Middle frontal gyrus (tissue), 1 donor: ENCODE results near the gene SAMD11.
"Not testable (repeated sequence)": the region's sequence is repeated elsewhere in the genome, so short reads cannot be mapped to it uniquely, and the experiment has no call there.

Experiments
- DNase-seq: peaks from one replicate; pipeline ENCODE4 v3.0.0-alpha.2; 2015; ENCODE audit warnings: low spot score; ENCODE audit errors: extremely low spot score

SAMD11 gene

GRCh38 chr1:923131-923990, at the start of gene SAMD11:
TSS of gene SAMD11 (plus strand) at chr1:923923. CDS start at chr1:924432, 509 bp downstream.
- DNase-seq, result peak; percentile 57

GRCh38 chr1:876428-877208, 47.1 kb upstream of the SAMD11 start:
- DNase-seq, result not testable (repeated sequence)

- not testable (repeated sequence) for DNase-seq
These were observed 46.3 kb upstream of the SAMD11 start for GRCh38 chr1:877209-877986.

- DNase-seq, result not testable (repeated sequence)
These were observed 43.2 kb upstream of the SAMD11 start for GRCh38 chr1:880511-880910.

- not testable (repeated sequence) for DNase-seq
These were observed 42.8 kb upstream of the SAMD11 start for GRCh38 chr1:880915-881314.

- no peak for DNase-seq
These were observed 37.4 kb upstream of the SAMD11 start for GRCh38 chr1:886311-886710.

GRCh38 chr1:886760-887159, 37.0 kb upstream of the SAMD11 start:
- no peak for DNase-seq

- no peak for DNase-seq
These were observed 35.4 kb upstream of the SAMD11 start for GRCh38 chr1:888297-888696.

GRCh38 chr1:889774-890173, 33.9 kb upstream of the SAMD11 start:
- DNase-seq, result not testable (repeated sequence)

GRCh38 chr1:890234-890633, 33.5 kb upstream of the SAMD11 start:
- DNase-seq, result not testable (repeated sequence)

- no peak for DNase-seq
These were observed 33.1 kb upstream of the SAMD11 start for GRCh38 chr1:890661-891060.

- no peak for DNase-seq
These were observed 26.5 kb upstream of the SAMD11 start for GRCh38 chr1:897226-897625.

GRCh38 chr1:897951-898350, 25.8 kb upstream of the SAMD11 start:
- not testable (repeated sequence) for DNase-seq

- DNase-seq, result no peak
These were observed 23.9 kb upstream of the SAMD11 start for GRCh38 chr1:899636-900317.

- no peak for DNase-seq
These were observed 22.4 kb upstream of the SAMD11 start for GRCh38 chr1:901108-901859.

- DNase-seq, result no peak
These were observed 20.9 kb upstream of the SAMD11 start for GRCh38 chr1:902802-903201.

- no peak for DNase-seq
These were observed 20.4 kb upstream of the SAMD11 start for GRCh38 chr1:903305-903704.

- no peak for DNase-seq
These were observed 19.9 kb upstream of the SAMD11 start for GRCh38 chr1:903721-904271.

- peak; percentile 39 for DNase-seq
These were observed 19.3 kb upstream of the SAMD11 start for GRCh38 chr1:904310-904950.
